IMR-90 (cell line): ENCODE results near the gene SPTBN5. TPM values are rescaled to one million over a fixed set of nuclear protein-coding genes. Genes with fewer than 3 reads are reported as not detected.

ENCODE experiments used
- ATAC-seq: fragments of 200-7000 bp; cut with Tn5 transposase; 2 replicates; pipeline ENCODE4 v1.9.1; 2020; ENCODE audit warnings: low read depth, mild to moderate bottlenecking, moderate library complexity
- BruUV-seq: library from RNA; stranded (reverse); fragments of 400-500 nt; replicated peaks from 2 replicates; lab custom pipeline; 2021; lab: Mats Ljungman, UMichigan
- CTCF ChIA-PET: fragments of 300-600 bp; formaldehyde crosslinking; extraction: SDS; loops from one replicate; lab custom pipeline; 2021; ENCODE audit warnings: antibody characterized with exemption; lab: Yijun Ruan, JAX
- POLR2A ChIA-PET: fragments of 300-600 bp; sonication (Branson Sonifier 250); formaldehyde crosslinking; loops from one replicate; lab custom pipeline; 2022; ENCODE audit warnings: antibody characterized with exemption; ENCODE audit not compliant: unreplicated experiment; lab: Charles Lee
- DNase-seq: peaks from one replicate; pipeline ENCODE4 v3.0.0; 2013
- H2AFZ ChIP-seq: replicated peaks from 2 replicates; pipeline ENCODE3; 2013; ENCODE audit warnings: low read length, mild to moderate bottlenecking; ENCODE audit not compliant: poor library complexity
- H2AK5ac ChIP-seq: 2 replicates; pipeline ENCODE4 v1.6.1; 2013; ENCODE audit warnings: low read depth, low read length, inconsistent platforms
- H2AK9ac ChIP-seq: replicated peaks from 2 replicates; pipeline ENCODE3; 2013; ENCODE audit warnings: mild to moderate bottlenecking, low read depth, low read length, moderate library complexity; ENCODE audit not compliant: poor library complexity
- H2BK120ac ChIP-seq: 2 replicates; pipeline ENCODE4 v1.6.1; 2013; ENCODE audit warnings: low read depth, low read length, inconsistent platforms
- H2BK15ac ChIP-seq: 3 replicates; pipeline ENCODE4 v1.6.1; 2013; ENCODE audit warnings: low read depth, low read length, inconsistent platforms
- H2BK20ac ChIP-seq: 2 replicates; pipeline ENCODE4 v1.6.1; 2013; ENCODE audit warnings: low read depth, mild to moderate bottlenecking, inconsistent platforms, low read length, moderate library complexity
- H2BK5ac ChIP-seq: 2 replicates; pipeline ENCODE4 v1.6.1; 2013; ENCODE audit warnings: mild to moderate bottlenecking, low read depth, low read length, inconsistent platforms; ENCODE audit not compliant: poor library complexity, severe bottlenecking
- H3K14ac ChIP-seq: replicated peaks from 2 replicates; pipeline ENCODE4 v1.6.1; 2013; ENCODE audit warnings: low read depth, low read length, inconsistent platforms
- H3K18ac ChIP-seq: 2 replicates; pipeline ENCODE4 v1.6.1; 2013; ENCODE audit warnings: low read depth, low read length, control low read depth
- H3K23ac ChIP-seq: 2 replicates; pipeline ENCODE4 v1.6.1; 2013; ENCODE audit warnings: low read depth, low read length, inconsistent platforms
- H3K27ac ChIP-seq: 2 replicates; pipeline ENCODE4 v1.5.1; 2013; ENCODE audit warnings: mild to moderate bottlenecking, control low read depth, low read length; ENCODE audit not compliant: insufficient read depth
- H3K27me3 ChIP-seq: 2 replicates; pipeline ENCODE4 v1.6.1; 2013; ENCODE audit warnings: low read length; ENCODE audit not compliant: control insufficient read depth, insufficient read depth
- H3K36me3 ChIP-seq: 2 replicates; pipeline ENCODE4 v1.6.1; 2013; ENCODE audit warnings: low read length, mixed read lengths; ENCODE audit not compliant: control insufficient read depth, insufficient read depth
- H3K4ac ChIP-seq: 2 replicates; pipeline ENCODE4 v1.6.1; 2013; ENCODE audit warnings: low read depth, low read length, inconsistent platforms
- H3K4me1 ChIP-seq: 2 replicates; pipeline ENCODE4 v1.6.1; 2013; ENCODE audit warnings: low read length, mixed read lengths; ENCODE audit not compliant: control insufficient read depth, insufficient read depth
- H3K4me2 ChIP-seq: 2 replicates; pipeline ENCODE4 v1.6.1; 2013; ENCODE audit warnings: low read depth, mild to moderate bottlenecking, control low read depth, low read length, moderate library complexity
- H3K4me3 ChIP-seq: 2 replicates; pipeline ENCODE4 v1.5.1; 2013; ENCODE audit warnings: low read depth, mild to moderate bottlenecking, control low read depth, low read length, moderate library complexity; ENCODE audit not compliant: insufficient read depth
- H3K56ac ChIP-seq: 2 replicates; pipeline ENCODE4 v1.6.1; 2013; ENCODE audit warnings: low read length, inconsistent platforms; ENCODE audit not compliant: insufficient read depth; ENCODE audit errors: extremely low read depth
- H3K79me1 ChIP-seq, 2 experiments: 2 replicates each; pipeline ENCODE4 v1.6.1; 2013; ENCODE audit warnings: low read length in 2 of 2, inconsistent platforms in 1 of 2, low read depth in 1 of 2
- H3K9ac ChIP-seq: 2 replicates; pipeline ENCODE4 v1.6.1; 2013; ENCODE audit warnings: low read depth, low read length, control low read depth
- H3K9me1 ChIP-seq: 2 replicates; pipeline ENCODE4 v1.6.1; 2013; ENCODE audit warnings: low read length, inconsistent platforms; ENCODE audit not compliant: insufficient read depth
- H3K9me3 ChIP-seq: 2 replicates; pipeline ENCODE4 v1.6.1; 2013; ENCODE audit warnings: low read length; ENCODE audit not compliant: control insufficient read depth, insufficient read depth
- H4K20me1 ChIP-seq: 2 replicates; pipeline ENCODE4 v1.6.1; 2013; ENCODE audit warnings: low read length, inconsistent platforms; ENCODE audit not compliant: insufficient read depth
- H4K5ac ChIP-seq: 2 replicates; pipeline ENCODE4 v1.6.1; 2013; ENCODE audit warnings: mild to moderate bottlenecking, low read depth, low read length, control low read depth
- H4K8ac ChIP-seq, 2 experiments: 2 replicates each; pipeline ENCODE4 v1.6.1; 2013; ENCODE audit warnings: low read depth in 2 of 2, low read length in 2 of 2, control low read depth in 1 of 2, inconsistent platforms in 1 of 2
- H4K91ac ChIP-seq: 2 replicates; pipeline ENCODE4 v1.6.1; 2013; ENCODE audit warnings: low read depth, low read length, inconsistent platforms; ENCODE audit not compliant: insufficient read depth
- BHLHE40 ChIP-seq: fragments of 150-350 bp; IDR thresholded peaks from 2 replicates; pipeline ENCODE4 v1.6.1; 2016; ENCODE audit warnings: mild to moderate bottlenecking, low read depth, low read length
- CHD1 ChIP-seq: IDR thresholded peaks from 2 replicates; pipeline ENCODE4 v1.6.1; 2012; ENCODE audit warnings: low read depth, low read length, improper control_type of control experiment
- FOS ChIP-seq: fragments of 150-350 bp; IDR thresholded peaks from 2 replicates; pipeline ENCODE4 v1.6.1; 2016; ENCODE audit warnings: low read depth, low read length
- MAFK ChIP-seq: IDR thresholded peaks from 2 replicates; pipeline ENCODE4 v1.6.1; 2012; ENCODE audit warnings: low read depth, low read length, improper control_type of control experiment
- POLR2A ChIP-seq: IDR thresholded peaks from 2 replicates; pipeline ENCODE4 v1.6.1; 2012; ENCODE audit warnings: mild to moderate bottlenecking, low read depth, low read length
- RAD21 ChIP-seq: IDR thresholded peaks from 2 replicates; pipeline ENCODE4 v1.6.1; 2012; ENCODE audit warnings: low read length, improper control_type of control experiment
- SMC3 ChIP-seq: fragments of 150-350 bp; IDR thresholded peaks from 2 replicates; pipeline ENCODE4 v1.6.1; 2016; ENCODE audit warnings: low read depth, mild to moderate bottlenecking, antibody characterized with exemption, low read length, moderate library complexity
- USF2 ChIP-seq: fragments of 150-350 bp; IDR thresholded peaks from 2 replicates; pipeline ENCODE4 v1.6.1; 2017; ENCODE audit warnings: mild to moderate bottlenecking, antibody characterized with exemption, low read length, low read depth
- WGBS, 2 experiments: methylation state at CpG; one replicate each; pipeline versions ENCODE4 v1.1.5 to v1.1.7; 2013; ENCODE audit warnings: missing lambda C conversion rate in 2 of 2; ENCODE audit not compliant: insufficient read length in 1 of 2; ENCODE audit errors: extremely low coverage in 2 of 2; 5-methylcytosine and 5-hydroxymethylcytosine counted together
- dilution Hi-C: fragments of 300-500 bp; cut with HindIII; formaldehyde crosslinking; loops from one replicate; pipeline ENCODE4 v1.14.3; 2018; ENCODE audit warnings: low sequenced_read_pairs; ENCODE audit not compliant: unreplicated experiment
- in situ Hi-C: fragments of 300-500 bp; cut with MboI; formaldehyde crosslinking; loops from 3 replicates; pipeline ENCODE4 v1.14.3; 2019; ENCODE audit warnings: low sequenced_read_pairs, inconsistent platforms, mixed read lengths
- intact Hi-C: fragments of 100-400 bp; cut with micrococcal nuclease; formaldehyde crosslinking; loops from 2 replicates; pipeline ENCODE4 v1.10.0; 2022
- polyA plus RNA-seq, 3 experiments: library from polyadenylated mRNA; depleted of rRNA; stranded (reverse); fragments of >200 nt; gene quantifications; 2 replicates each; pipeline ENCODE4 v1.2.3, GENCODE V29; 2012; ENCODE audit warnings: low replicate concordance in 1 of 3
- total RNA-seq: library from RNA; depleted of rRNA; stranded (reverse); fragments of >200 nt; gene quantifications from 2 replicates; pipeline ENCODE4 v1.2.3, GENCODE V29; 2012

SPTBN5 gene
- total and polyA plus RNA-seq, 2 of the 4 experiments (the other 2 are of a cell fraction), result under 0.01 to 0.38 TPM

- peaks cover 12% of the 10 kb centered on the region; the same call in 1 of the 2 replicates for H3K27me3 ChIP-seq
- no peak overlapping the region for H3K23ac ChIP-seq
- H2BK20ac ChIP-seq, result no peak overlapping the region
- no peak overlapping the region for H3K4me3 ChIP-seq
- no peak overlapping the region for H4K8ac ChIP-seq
- H2BK15ac ChIP-seq, result no peak overlapping the region
- H2BK120ac ChIP-seq, result no peak overlapping the region
- H2BK5ac ChIP-seq, result no peak overlapping the region
- POLR2A ChIA-PET, result no interaction called here
- no peak overlapping the region for H3K9ac ChIP-seq
- peaks cover 2% of the 10 kb centered on the region; the same call in 1 of the 2 replicates for H3K9me1 ChIP-seq
- H3K4me2 ChIP-seq, result no peak overlapping the region
- H2AK5ac ChIP-seq, result no peak overlapping the region
- no peak overlapping the region for H2AFZ ChIP-seq
- DNase-seq (no peak), ATAC-seq (no peak)
- intact Hi-C loops, result no loop called here
- H3K4me1 ChIP-seq, result 0 out of 2 replicates have a peak, but pooled peaks cover 2% of the 10 kb centered on the region
- no peak overlapping the region for H4K91ac ChIP-seq
- TF ChIP-seq RAD21 (no peak), POLR2A (no peak), FOS (no peak), USF2 (no peak), CHD1 (no peak), SMC3 (no peak), MAFK (no peak), BHLHE40 (no peak)
- CTCF ChIA-PET, result no interaction called here
- no TSS peak for BruUV-seq
- H4K5ac ChIP-seq, result no peak overlapping the region
- H2AK9ac ChIP-seq, result no peak overlapping the region
- WGBS, 2 experiments, result 69% methylated on average over 2 of the region's 7 CpGs; no CpG with 5 or more reads in 1 of the 2 experiments
- no peaks in the 10 kb centered on the region for H3K36me3 ChIP-seq
- no peaks in the 10 kb centered on the region for H4K20me1 ChIP-seq
- no peaks in the 10 kb centered on the region for H3K79me1 ChIP-seq
- dilution Hi-C loops, result no loop called here
- no peak overlapping the region for H3K18ac ChIP-seq
- in situ Hi-C loops, result no loop called here
- H3K4ac ChIP-seq, result no peak overlapping the region
- H3K56ac ChIP-seq, result no peak overlapping the region
- no peak overlapping the region for H3K27ac ChIP-seq
- H3K9me3 ChIP-seq, result no peaks in the 10 kb centered on the region
- H3K14ac ChIP-seq, result no peak overlapping the region
Measured at GRCh38 chr15:41886741-41887140, 7.1 kb downstream of the SPTBN5 start.
